GM23338 (cell line): ENCODE results near the gene ADAM15.

ENCODE experiments used
- CREB1 ChIP-seq: fragments of 250-450 bp; sonication (Bioruptor Pico); IDR thresholded peaks from 2 replicates; pipeline ENCODE4 v1.5.0; 2020; ENCODE audit warnings: low read depth, mild to moderate bottlenecking, moderate library complexity
- EZH2 ChIP-seq: fragments of 200-600 bp; sonication (generic); IDR thresholded peaks from one replicate; pipeline ENCODE4 v1.8.0; 2017; ENCODE audit warnings: antibody characterized with exemption, mild to moderate bottlenecking, low read depth; ENCODE audit not compliant: unreplicated experiment
- EZH2phosphoT487 ChIP-seq: fragments of 200-600 bp; sonication (generic); IDR thresholded peaks from one replicate; pipeline ENCODE4 v1.8.1; 2018; ENCODE audit warnings: antibody characterized with exemption; ENCODE audit not compliant: unreplicated experiment
- JUNB ChIP-seq: IDR thresholded peaks from one replicate; pipeline ENCODE4 v1.6.1; 2016; ENCODE audit warnings: antibody characterized with exemption; ENCODE audit not compliant: unreplicated experiment
- NANOG ChIP-seq: IDR thresholded peaks from 2 replicates; pipeline ENCODE4 v1.6.1; 2016; ENCODE audit warnings: antibody characterized with exemption, borderline replicate concordance
- POLR2AphosphoS5 ChIP-seq: IDR thresholded peaks from 2 replicates; pipeline ENCODE4 v1.6.1; 2016; ENCODE audit warnings: antibody characterized with exemption, low read depth
- STAT1 ChIP-seq: IDR thresholded peaks from one replicate; pipeline ENCODE4 v1.6.1; 2016; ENCODE audit warnings: antibody characterized with exemption; ENCODE audit not compliant: unreplicated experiment
- ZNF114 ChIP-seq: fragments of 250-450 bp; sonication (Bioruptor Pico); IDR thresholded peaks from 2 replicates; pipeline ENCODE4 v1.5.0; 2020; ENCODE audit warnings: mild to moderate bottlenecking, moderate library complexity
- ZNF331 ChIP-seq: fragments of 250-450 bp; sonication (Bioruptor Pico); IDR thresholded peaks from 2 replicates; pipeline ENCODE4 v1.5.0; 2020; ENCODE audit warnings: low read depth, mild to moderate bottlenecking, moderate library complexity
- TF ChIP-seq, protein P1 (sequence below), 2 experiments: fragments of 200-600 bp in 1 of 2; sonication (generic) in 1 of 2; conservative IDR thresholded peaks; 2 replicates each; pipeline versions ENCODE4 v1.5.1 to v1.6.1; 2016 to 2017; ENCODE audit warnings: antibody characterized with exemption in 2 of 2, low read depth in 2 of 2, mild to moderate bottlenecking in 2 of 2, moderate library complexity in 1 of 2
- TF ChIP-seq, protein P2 (sequence below): IDR thresholded peaks from one replicate; pipeline ENCODE4 v1.6.1; 2018; ENCODE audit warnings: antibody characterized with exemption; ENCODE audit not compliant: unreplicated experiment
- TF ChIP-seq, protein P3 (sequence below): fragments of 250-450 bp; sonication (Bioruptor Pico); IDR thresholded peaks from 2 replicates; pipeline ENCODE4 v1.5.0; 2020; ENCODE audit warnings: mild to moderate bottlenecking, moderate library complexity

DNA sequence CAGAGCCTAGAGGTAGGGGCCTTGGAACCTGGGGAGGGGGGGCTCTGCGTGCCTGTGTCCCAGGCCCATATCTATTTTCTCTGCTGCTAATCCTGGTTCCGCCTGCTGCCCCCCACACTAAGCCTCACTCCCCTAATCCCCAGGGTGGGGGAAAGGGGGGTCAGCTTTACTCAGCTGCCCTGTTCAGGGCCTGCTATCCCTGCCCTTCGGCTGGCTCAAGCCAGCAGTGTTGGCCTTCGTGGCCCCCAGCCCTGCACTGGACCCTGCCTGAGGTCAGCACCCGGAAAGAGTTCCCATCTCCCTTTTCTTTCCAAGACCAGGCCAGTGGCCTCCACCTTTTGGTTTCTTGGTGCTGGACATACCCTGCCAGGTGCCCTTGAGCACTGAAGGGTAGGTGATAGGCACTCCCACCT, 40.1 kb upstream of the ADAM15 start:
- TF ChIP-seq, protein P1, sequence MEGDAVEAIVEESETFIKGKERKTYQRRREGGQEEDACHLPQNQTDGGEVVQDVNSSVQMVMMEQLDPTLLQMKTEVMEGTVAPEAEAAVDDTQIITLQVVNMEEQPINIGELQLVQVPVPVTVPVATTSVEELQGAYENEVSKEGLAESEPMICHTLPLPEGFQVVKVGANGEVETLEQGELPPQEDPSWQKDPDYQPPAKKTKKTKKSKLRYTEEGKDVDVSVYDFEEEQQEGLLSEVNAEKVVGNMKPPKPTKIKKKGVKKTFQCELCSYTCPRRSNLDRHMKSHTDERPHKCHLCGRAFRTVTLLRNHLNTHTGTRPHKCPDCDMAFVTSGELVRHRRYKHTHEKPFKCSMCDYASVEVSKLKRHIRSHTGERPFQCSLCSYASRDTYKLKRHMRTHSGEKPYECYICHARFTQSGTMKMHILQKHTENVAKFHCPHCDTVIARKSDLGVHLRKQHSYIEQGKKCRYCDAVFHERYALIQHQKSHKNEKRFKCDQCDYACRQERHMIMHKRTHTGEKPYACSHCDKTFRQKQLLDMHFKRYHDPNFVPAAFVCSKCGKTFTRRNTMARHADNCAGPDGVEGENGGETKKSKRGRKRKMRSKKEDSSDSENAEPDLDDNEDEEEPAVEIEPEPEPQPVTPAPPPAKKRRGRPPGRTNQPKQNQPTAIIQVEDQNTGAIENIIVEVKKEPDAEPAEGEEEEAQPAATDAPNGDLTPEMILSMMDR (conservative IDR thresholded peaks at IDR 0.05; ENCODE audit: low read depth in 2 of 2) = no peak
- TF ChIP-seq EZH2 = no peak
- no peak for TF ChIP-seq JUNB
- no peak for TF ChIP-seq POLR2AphosphoS5
- TF ChIP-seq, protein P2, sequence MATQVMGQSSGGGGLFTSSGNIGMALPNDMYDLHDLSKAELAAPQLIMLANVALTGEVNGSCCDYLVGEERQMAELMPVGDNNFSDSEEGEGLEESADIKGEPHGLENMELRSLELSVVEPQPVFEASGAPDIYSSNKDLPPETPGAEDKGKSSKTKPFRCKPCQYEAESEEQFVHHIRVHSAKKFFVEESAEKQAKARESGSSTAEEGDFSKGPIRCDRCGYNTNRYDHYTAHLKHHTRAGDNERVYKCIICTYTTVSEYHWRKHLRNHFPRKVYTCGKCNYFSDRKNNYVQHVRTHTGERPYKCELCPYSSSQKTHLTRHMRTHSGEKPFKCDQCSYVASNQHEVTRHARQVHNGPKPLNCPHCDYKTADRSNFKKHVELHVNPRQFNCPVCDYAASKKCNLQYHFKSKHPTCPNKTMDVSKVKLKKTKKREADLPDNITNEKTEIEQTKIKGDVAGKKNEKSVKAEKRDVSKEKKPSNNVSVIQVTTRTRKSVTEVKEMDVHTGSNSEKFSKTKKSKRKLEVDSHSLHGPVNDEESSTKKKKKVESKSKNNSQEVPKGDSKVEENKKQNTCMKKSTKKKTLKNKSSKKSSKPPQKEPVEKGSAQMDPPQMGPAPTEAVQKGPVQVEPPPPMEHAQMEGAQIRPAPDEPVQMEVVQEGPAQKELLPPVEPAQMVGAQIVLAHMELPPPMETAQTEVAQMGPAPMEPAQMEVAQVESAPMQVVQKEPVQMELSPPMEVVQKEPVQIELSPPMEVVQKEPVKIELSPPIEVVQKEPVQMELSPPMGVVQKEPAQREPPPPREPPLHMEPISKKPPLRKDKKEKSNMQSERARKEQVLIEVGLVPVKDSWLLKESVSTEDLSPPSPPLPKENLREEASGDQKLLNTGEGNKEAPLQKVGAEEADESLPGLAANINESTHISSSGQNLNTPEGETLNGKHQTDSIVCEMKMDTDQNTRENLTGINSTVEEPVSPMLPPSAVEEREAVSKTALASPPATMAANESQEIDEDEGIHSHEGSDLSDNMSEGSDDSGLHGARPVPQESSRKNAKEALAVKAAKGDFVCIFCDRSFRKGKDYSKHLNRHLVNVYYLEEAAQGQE = no peak
- no peak for TF ChIP-seq ZNF114 (CRISPR knock-in tag)
- TF ChIP-seq CREB1 (CRISPR knock-in tag) = no peak
- no peak for TF ChIP-seq EZH2phosphoT487
- TF ChIP-seq, protein P3, sequence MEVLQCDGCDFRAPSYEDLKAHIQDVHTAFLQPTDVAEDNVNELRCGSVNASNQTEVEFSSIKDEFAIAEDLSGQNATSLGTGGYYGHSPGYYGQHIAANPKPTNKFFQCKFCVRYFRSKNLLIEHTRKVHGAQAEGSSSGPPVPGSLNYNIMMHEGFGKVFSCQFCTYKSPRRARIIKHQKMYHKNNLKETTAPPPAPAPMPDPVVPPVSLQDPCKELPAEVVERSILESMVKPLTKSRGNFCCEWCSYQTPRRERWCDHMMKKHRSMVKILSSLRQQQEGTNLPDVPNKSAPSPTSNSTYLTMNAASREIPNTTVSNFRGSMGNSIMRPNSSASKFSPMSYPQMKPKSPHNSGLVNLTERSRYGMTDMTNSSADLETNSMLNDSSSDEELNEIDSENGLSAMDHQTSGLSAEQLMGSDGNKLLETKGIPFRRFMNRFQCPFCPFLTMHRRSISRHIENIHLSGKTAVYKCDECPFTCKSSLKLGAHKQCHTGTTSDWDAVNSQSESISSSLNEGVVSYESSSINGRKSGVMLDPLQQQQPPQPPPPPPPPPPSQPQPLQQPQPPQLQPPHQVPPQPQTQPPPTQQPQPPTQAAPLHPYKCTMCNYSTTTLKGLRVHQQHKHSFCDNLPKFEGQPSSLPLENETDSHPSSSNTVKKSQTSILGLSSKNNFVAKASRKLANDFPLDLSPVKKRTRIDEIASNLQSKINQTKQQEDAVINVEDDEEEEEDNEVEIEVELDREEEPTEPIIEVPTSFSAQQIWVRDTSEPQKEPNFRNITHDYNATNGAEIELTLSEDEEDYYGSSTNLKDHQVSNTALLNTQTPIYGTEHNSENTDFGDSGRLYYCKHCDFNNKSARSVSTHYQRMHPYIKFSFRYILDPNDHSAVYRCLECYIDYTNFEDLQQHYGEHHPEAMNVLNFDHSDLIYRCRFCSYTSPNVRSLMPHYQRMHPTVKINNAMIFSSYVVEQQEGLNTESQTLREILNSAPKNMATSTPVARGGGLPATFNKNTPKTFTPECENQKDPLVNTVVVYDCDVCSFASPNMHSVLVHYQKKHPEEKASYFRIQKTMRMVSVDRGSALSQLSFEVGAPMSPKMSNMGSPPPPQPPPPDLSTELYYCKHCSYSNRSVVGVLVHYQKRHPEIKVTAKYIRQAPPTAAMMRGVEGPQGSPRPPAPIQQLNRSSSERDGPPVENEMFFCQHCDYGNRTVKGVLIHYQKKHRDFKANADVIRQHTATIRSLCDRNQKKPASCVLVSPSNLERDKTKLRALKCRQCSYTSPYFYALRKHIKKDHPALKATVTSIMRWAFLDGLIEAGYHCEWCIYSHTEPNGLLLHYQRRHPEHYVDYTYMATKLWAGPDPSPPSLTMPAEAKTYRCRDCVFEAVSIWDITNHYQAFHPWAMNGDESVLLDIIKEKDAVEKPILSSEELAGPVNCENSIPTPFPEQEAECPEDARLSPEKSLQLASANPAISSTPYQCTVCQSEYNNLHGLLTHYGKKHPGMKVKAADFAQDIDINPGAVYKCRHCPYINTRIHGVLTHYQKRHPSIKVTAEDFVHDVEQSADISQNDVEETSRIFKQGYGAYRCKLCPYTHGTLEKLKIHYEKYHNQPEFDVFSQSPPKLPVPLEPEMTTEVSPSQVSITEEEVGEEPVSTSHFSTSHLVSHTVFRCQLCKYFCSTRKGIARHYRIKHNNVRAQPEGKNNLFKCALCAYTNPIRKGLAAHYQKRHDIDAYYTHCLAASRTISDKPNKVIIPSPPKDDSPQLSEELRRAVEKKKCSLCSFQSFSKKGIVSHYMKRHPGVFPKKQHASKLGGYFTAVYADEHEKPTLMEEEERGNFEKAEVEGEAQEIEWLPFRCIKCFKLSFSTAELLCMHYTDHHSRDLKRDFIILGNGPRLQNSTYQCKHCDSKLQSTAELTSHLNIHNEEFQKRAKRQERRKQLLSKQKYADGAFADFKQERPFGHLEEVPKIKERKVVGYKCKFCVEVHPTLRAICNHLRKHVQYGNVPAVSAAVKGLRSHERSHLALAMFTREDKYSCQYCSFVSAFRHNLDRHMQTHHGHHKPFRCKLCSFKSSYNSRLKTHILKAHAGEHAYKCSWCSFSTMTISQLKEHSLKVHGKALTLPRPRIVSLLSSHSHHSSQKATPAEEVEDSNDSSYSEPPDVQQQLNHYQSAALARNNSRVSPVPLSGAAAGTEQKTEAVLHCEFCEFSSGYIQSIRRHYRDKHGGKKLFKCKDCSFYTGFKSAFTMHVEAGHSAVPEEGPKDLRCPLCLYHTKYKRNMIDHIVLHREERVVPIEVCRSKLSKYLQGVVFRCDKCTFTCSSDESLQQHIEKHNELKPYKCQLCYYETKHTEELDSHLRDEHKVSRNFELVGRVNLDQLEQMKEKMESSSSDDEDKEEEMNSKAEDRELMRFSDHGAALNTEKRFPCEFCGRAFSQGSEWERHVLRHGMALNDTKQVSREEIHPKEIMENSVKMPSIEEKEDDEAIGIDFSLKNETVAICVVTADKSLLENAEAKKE (CRISPR knock-in tag) = no peak
- TF ChIP-seq NANOG = no peak
- no peak for TF ChIP-seq ZNF331 (CRISPR knock-in tag)
- TF ChIP-seq STAT1 = no peak
